Measurements from ENCODE around the gene GADD45G.
A peak's percentile ranks its signal among the peaks of the same experiment; 100 is the strongest.

Gene GADD45G

DNA sequence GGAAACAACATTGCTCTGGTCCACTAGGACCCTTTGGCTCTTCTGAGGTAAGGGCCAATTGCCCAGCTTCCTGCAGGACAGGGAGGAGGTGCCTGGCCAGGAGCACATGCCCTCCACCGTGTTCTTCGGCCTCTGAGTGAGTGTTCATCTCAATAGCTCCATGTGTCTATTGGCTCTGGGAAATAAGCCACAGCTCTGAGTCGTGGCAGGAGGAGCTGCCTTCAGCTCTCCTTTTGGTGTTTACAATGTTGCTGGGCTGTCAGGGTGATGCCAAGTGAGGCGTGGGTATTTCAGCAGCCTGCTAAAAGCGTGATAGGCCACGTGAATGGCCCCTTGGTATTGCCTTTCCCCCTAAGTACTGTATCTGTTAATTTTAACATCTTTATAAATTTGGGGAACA lies 26.6 kb downstream of the GADD45G start:
- H3K4me3 ChIP-seq (replicated peaks; ENCODE audit: low read depth, low read length), result no peak overlapping the region
- TF ChIP-seq, protein P1, sequence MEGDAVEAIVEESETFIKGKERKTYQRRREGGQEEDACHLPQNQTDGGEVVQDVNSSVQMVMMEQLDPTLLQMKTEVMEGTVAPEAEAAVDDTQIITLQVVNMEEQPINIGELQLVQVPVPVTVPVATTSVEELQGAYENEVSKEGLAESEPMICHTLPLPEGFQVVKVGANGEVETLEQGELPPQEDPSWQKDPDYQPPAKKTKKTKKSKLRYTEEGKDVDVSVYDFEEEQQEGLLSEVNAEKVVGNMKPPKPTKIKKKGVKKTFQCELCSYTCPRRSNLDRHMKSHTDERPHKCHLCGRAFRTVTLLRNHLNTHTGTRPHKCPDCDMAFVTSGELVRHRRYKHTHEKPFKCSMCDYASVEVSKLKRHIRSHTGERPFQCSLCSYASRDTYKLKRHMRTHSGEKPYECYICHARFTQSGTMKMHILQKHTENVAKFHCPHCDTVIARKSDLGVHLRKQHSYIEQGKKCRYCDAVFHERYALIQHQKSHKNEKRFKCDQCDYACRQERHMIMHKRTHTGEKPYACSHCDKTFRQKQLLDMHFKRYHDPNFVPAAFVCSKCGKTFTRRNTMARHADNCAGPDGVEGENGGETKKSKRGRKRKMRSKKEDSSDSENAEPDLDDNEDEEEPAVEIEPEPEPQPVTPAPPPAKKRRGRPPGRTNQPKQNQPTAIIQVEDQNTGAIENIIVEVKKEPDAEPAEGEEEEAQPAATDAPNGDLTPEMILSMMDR (IDR thresholded peaks at IDR 0.05; ENCODE audit: low read length, missing control alignments), result no peak
- no peak for DNase-seq (ENCODE audit: low read depth)

DNA sequence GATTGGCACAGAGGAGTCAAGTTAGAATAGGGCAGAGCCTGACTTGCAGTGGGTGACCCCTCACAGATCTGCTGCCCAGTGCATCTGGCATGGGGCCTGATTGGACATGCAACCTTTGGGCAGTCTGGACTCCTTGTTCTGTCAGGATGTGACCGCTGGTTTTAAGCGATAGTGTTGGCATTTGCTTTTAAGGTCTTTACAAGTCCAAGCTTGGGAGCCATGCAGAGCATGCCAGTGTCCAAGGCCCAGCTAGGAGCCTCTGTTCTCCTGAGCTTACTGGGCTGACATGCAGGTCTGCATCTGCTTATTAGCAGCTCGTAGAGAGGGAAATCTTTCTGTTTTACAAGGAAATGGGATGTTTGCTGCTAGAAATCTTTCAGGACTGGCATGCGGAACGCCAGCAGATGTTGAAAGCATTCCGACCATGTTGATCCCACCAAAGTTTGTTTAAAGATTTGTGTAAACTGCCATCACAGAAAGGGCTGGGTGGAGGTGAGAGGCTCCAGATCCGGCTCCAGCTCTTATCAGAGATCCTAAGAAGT lies 27.5 kb downstream of the GADD45G start:
- no peak for DNase-seq (ENCODE audit: low read depth)
- TF ChIP-seq, protein P1 (IDR thresholded peaks at IDR 0.05; ENCODE audit: low read length, missing control alignments), result no peak
- H3K4me3 ChIP-seq (replicated peaks; ENCODE audit: low read depth, low read length), result no peak overlapping the region

DNA sequence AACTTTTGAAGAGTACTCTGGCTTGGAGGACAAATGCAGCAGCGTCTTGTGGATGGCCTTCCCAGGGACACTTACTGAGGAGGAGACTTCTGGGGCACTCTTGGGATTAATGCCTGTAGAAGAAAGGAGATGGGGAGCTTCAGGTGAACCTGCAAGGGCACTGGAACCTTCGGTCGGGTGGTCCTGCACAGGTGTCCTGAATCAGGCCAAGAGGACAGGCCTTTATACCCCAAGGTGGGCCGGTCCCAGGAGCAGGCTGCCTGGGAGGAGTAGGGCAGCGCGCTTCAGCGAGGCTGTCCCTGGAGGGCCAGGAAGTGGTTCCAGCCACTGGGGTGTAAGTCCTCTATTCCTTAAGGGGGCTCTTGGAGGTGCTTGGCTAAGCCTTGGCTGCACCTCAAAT lies 27.9 kb downstream of the GADD45G start:
- DNase-seq (ENCODE audit: low read depth), result no peak
- H3K4me3 ChIP-seq (replicated peaks; ENCODE audit: low read depth, low read length), result no peak overlapping the region
- TF ChIP-seq, protein P1 (IDR thresholded peaks at IDR 0.05; ENCODE audit: low read length, missing control alignments), result no peak

DNA sequence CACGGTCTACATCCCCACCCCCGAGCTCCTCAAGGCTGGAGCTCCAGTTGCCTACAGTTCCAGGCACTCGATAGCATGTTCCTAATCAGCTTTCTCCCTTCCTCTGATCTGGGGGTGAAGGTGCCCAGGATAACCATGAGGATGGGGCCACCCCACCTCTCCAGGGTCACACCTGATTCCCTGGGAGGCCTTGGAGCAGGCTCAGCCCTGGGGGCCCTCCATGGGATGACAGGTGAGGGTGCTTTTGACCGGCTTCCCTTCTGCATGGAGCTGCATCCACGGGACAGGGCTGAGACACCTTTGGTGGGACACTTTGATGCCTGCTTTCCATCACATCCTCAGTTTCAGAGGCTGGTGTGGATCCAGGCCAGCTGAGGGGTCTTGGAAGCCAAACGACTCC lies 28.6 kb downstream of the GADD45G start:
- no peak overlapping the region for H3K4me3 ChIP-seq (replicated peaks; ENCODE audit: low read depth, low read length)
- no peak for DNase-seq (ENCODE audit: low read depth)
- TF ChIP-seq, protein P1 (IDR thresholded peaks at IDR 0.05; ENCODE audit: low read length, missing control alignments), result no peak

DNA sequence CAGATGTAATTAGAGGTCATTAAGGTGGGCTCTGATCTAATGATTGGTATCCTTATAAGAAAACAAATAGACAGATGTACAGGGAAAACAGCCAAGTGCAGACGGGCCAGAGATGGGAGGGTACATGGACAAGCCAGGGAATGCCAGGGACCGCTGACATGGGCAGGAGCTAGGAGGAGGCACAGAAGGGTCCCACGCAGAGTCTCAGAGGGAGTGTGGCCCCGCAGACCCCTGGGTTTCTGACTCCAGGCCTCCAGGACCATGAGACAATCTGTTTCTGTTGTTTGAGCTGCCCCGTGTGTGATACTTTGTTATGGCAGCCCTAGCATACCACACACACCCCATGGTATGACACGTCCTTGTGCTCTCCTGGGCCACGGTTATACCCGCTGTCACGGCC lies 29.1 kb downstream of the GADD45G start:
- TF ChIP-seq, protein P1 (IDR thresholded peaks at IDR 0.05; ENCODE audit: low read length, missing control alignments), result no peak
- no peak overlapping the region for H3K4me3 ChIP-seq (replicated peaks; ENCODE audit: low read depth, low read length)
- no peak for DNase-seq (ENCODE audit: low read depth)

DNA sequence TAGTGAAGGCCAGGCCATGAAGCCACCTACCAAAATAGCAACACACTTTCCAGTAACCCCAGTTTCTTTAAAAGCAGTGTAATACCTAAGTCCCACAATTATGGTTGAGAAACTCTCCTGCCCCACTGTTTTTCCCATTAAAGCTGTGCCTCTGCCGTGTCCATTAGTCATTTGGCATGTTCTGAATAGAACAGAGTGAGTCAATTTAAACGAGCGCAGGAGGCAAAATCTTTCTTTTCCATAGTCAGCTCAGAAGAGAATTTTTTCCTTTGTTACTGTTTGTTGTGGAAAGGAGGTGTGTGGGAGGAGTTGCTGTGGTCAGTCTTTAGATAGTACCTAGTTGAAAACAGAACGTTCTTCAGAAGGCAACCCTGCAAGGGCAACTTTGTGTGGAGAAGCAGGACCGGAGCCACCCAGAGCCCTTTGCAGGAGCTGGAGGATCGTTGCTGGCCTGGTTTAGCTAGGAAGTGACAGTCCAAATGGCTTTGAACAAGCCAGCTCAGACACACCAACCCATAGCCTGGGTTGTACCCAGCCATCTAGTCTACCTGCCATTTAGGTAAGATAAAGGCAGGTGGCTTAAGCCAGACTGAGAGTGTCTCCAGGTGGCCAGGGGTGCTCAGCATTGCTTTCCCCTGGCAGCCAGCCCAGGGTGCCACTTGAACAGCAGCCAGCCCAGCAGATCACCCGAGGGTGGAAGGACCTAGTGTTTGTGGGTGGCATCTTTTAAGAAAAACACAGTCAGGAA lies 30.4 kb downstream of the GADD45G start:
- TF ChIP-seq, protein P1 (IDR thresholded peaks at IDR 0.05; ENCODE audit: low read length, missing control alignments), result no peak
- peak; percentile 78 for DNase-seq (ENCODE audit: low read depth)
- H3K4me3 ChIP-seq (replicated peaks; ENCODE audit: low read depth, low read length), result no peak overlapping the region

DNA sequence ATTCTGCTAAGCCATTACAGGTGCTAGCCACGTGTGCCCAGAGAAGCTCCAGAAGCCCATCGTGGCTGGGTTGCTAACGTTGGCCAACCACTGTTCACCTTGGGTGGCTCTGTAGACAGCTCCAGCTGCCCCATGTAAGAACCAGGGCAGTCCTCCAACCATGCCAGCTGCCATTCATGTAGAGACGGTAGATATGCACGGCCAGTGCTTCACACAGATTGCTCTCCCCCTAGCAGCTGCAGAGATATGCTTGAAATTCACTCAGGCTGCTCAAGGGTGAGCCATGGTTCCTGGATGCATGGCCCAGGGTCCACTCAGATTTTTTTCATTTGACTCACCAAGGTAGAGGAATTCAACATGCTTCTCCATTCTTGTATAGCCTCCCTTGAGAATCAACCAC lies 31.0 kb downstream of the GADD45G start:
- DNase-seq (ENCODE audit: low read depth), result peak; percentile 8
- no peak overlapping the region for H3K4me3 ChIP-seq (replicated peaks; ENCODE audit: low read depth, low read length)
- TF ChIP-seq, protein P1 (IDR thresholded peaks at IDR 0.05; ENCODE audit: low read length, missing control alignments), result no peak

Measured in fibroblast of pulmonary artery (primary cell).